ENCODE results near the gene LAMP5.

DNA sequence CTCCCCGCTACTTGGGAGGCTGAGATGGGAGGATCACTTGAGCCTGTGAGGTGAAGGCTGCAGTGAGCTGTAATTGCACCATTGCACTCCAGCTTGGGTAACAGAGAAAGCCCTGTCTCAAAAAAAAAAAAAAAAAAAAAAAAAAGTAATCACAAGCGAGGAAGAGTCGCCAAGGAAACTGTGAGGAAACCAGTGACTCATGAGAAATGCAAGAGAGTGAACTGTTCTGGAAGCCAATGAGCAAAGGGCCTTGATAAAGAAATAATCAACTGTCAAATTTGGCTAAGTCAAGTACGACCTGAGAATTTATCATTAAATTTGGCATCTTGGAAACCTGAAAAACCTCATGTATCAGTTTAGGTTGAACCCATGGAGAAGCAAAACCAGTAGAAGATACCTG is 16.1 kb upstream of the LAMP5 start:
- TF ChIP-seq, protein P1, sequence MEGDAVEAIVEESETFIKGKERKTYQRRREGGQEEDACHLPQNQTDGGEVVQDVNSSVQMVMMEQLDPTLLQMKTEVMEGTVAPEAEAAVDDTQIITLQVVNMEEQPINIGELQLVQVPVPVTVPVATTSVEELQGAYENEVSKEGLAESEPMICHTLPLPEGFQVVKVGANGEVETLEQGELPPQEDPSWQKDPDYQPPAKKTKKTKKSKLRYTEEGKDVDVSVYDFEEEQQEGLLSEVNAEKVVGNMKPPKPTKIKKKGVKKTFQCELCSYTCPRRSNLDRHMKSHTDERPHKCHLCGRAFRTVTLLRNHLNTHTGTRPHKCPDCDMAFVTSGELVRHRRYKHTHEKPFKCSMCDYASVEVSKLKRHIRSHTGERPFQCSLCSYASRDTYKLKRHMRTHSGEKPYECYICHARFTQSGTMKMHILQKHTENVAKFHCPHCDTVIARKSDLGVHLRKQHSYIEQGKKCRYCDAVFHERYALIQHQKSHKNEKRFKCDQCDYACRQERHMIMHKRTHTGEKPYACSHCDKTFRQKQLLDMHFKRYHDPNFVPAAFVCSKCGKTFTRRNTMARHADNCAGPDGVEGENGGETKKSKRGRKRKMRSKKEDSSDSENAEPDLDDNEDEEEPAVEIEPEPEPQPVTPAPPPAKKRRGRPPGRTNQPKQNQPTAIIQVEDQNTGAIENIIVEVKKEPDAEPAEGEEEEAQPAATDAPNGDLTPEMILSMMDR (IDR thresholded peaks at IDR 0.05) = no peak
- no peak for TF ChIP-seq POLR2A (IDR thresholded peaks at IDR 0.05)

All from esophagus squamous epithelium (tissue), 4 donors.